Ishikawa (cell line): Measurements from ENCODE around the gene LRGUK.

Experiments used
- CEBPB ChIP-seq: IDR thresholded peaks from 2 replicates; pipeline ENCODE4 v1.6.1; 2012
- CREB1 ChIP-seq: IDR thresholded peaks from 2 replicates; pipeline ENCODE4 v1.6.1; 2012; ENCODE audit warnings: low read depth
- EGR1 ChIP-seq: IDR thresholded peaks from 2 replicates; pipeline ENCODE4 v1.6.1; 2012
- EP300 ChIP-seq: IDR thresholded peaks from 2 replicates; pipeline ENCODE4 v1.6.1; 2012; ENCODE audit warnings: borderline replicate concordance
- FOXM1 ChIP-seq: IDR thresholded peaks from 2 replicates; pipeline ENCODE4 v1.6.1; 2012; ENCODE audit warnings: low read depth, borderline replicate concordance
- NFIC ChIP-seq: IDR thresholded peaks from 2 replicates; pipeline ENCODE4 v1.6.1; 2012
- RAD21 ChIP-seq: IDR thresholded peaks from 2 replicates; pipeline ENCODE4 v1.6.1; 2012; ENCODE audit warnings: low read depth
- TAF1 ChIP-seq: IDR thresholded peaks from 2 replicates; pipeline ENCODE4 v1.6.1; 2012; ENCODE audit warnings: low read depth, mild to moderate bottlenecking
- TCF12 ChIP-seq: IDR thresholded peaks from 2 replicates; pipeline ENCODE4 v1.6.1; 2012; ENCODE audit warnings: low read depth
- TEAD4 ChIP-seq: IDR thresholded peaks from 2 replicates; pipeline ENCODE4 v1.6.1; 2012
- YY1 ChIP-seq: IDR thresholded peaks from 2 replicates; pipeline ENCODE4 v1.6.1; 2012; ENCODE audit warnings: low read depth
- ZBTB7A ChIP-seq: IDR thresholded peaks from 2 replicates; pipeline ENCODE4 v1.6.1; 2012; ENCODE audit warnings: low read depth
- TF ChIP-seq, protein P1 (sequence below): IDR thresholded peaks from 2 replicates; pipeline ENCODE4 v1.6.1; 2012; ENCODE audit warnings: low read depth, mild to moderate bottlenecking
- TF ChIP-seq, protein P2 (sequence below): IDR thresholded peaks from 2 replicates; pipeline ENCODE4 v1.6.1; 2012
- TF ChIP-seq, protein P3 (sequence below): IDR thresholded peaks from 2 replicates; pipeline ENCODE4 v1.6.1; 2012

The LRGUK gene

DNA sequence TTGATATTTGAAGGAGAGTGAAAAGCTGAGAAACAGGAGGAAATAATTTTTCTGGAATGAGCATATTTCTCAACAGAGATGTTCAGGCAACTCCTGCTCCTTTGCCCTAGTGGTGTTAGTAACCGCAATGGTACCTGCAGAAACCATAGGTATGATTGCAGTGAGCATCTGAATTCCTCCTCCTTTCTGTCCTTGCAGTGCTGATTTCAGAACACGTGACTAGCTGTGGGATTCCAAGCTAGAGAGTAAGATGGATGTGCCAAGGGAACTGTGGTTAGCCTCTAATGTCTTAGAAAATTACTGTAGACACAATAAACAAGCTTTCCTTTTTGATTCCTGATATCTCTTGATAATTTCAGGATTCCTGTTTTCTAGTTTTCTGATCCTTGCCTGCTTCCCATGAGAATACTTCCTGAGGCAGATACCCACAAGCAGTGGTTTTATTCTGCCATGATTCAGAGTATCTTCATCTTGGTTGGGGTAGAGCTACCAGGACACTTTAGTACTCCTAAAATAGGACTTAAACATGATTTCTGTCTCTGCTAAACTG is 27.5 kb downstream of the LRGUK start:
- TF ChIP-seq, protein P1, sequence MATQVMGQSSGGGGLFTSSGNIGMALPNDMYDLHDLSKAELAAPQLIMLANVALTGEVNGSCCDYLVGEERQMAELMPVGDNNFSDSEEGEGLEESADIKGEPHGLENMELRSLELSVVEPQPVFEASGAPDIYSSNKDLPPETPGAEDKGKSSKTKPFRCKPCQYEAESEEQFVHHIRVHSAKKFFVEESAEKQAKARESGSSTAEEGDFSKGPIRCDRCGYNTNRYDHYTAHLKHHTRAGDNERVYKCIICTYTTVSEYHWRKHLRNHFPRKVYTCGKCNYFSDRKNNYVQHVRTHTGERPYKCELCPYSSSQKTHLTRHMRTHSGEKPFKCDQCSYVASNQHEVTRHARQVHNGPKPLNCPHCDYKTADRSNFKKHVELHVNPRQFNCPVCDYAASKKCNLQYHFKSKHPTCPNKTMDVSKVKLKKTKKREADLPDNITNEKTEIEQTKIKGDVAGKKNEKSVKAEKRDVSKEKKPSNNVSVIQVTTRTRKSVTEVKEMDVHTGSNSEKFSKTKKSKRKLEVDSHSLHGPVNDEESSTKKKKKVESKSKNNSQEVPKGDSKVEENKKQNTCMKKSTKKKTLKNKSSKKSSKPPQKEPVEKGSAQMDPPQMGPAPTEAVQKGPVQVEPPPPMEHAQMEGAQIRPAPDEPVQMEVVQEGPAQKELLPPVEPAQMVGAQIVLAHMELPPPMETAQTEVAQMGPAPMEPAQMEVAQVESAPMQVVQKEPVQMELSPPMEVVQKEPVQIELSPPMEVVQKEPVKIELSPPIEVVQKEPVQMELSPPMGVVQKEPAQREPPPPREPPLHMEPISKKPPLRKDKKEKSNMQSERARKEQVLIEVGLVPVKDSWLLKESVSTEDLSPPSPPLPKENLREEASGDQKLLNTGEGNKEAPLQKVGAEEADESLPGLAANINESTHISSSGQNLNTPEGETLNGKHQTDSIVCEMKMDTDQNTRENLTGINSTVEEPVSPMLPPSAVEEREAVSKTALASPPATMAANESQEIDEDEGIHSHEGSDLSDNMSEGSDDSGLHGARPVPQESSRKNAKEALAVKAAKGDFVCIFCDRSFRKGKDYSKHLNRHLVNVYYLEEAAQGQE: no peak
- TF ChIP-seq RAD21 (no peak), CEBPB (no peak), EP300 (no peak), TEAD4 (no peak), NFIC (no peak), ZBTB7A (no peak), CREB1 (no peak), YY1 (no peak), FOXM1 (no peak), TAF1 (no peak), EGR1 (no peak)
- TF ChIP-seq, protein P2, sequence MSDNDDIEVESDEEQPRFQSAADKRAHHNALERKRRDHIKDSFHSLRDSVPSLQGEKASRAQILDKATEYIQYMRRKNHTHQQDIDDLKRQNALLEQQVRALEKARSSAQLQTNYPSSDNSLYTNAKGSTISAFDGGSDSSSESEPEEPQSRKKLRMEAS: no peak
- TF ChIP-seq, protein P3, sequence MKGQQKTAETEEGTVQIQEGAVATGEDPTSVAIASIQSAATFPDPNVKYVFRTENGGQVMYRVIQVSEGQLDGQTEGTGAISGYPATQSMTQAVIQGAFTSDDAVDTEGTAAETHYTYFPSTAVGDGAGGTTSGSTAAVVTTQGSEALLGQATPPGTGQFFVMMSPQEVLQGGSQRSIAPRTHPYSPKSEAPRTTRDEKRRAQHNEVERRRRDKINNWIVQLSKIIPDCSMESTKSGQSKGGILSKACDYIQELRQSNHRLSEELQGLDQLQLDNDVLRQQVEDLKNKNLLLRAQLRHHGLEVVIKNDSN: no peak

DNA sequence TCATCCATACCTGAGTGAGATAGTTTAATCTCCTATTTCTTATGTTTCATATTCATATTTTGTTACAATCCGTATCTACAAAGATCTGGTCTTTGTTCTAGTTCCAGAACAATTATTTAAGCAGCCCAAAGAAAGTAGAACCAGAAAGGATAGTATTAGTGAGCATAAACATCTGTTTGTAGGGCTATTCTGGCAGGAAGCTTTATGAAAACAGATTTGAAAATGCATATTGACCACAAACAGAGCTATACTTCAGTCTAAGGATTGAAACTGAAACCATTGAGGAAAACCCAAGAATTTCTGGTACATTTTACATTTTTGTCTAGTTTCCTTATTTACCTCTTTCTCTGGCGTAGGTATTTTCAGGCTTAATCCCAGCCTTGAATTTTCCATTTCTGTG is 28.1 kb downstream of the LRGUK start:
- TF ChIP-seq TEAD4 (no peak), EP300 (no peak), ZBTB7A (no peak), FOXM1 (no peak), RAD21 (no peak), YY1 (no peak), TAF1 (no peak), TCF12 (no peak), NFIC (no peak), CREB1 (no peak), EGR1 (no peak), CEBPB (no peak)
- TF ChIP-seq, protein P1: no peak
- TF ChIP-seq, protein P2: no peak
- TF ChIP-seq, protein P3: no peak

DNA sequence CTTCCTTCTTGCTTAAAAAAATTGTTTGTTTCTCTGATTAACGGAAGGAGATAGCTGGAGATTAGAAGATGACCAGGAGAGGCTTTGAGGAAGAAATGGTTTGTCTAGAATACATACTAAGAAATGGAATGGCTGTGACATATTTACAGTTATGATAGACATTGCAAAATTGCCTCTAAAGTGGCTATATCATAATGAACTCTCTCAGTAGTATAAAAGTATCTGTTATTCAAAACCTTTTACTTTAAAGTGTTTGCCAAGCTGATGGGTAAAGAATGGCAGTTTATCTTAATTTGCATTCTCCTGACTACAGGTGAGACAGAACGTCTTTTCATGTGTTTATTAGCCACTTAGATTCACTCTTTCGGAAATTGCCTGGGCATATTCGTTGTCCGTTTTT is 28.7 kb downstream of the LRGUK start:
- TF ChIP-seq, protein P3: no peak
- no peak for TF ChIP-seq TEAD4
- no peak for TF ChIP-seq CEBPB
- TF ChIP-seq NFIC: no peak
- TF ChIP-seq EP300: no peak
- no peak for TF ChIP-seq EGR1
- no peak for TF ChIP-seq ZBTB7A
- TF ChIP-seq CREB1: no peak
- TF ChIP-seq TCF12: no peak
- TF ChIP-seq, protein P1: no peak
- TF ChIP-seq RAD21: no peak
- TF ChIP-seq, protein P2: no peak
- TF ChIP-seq YY1: no peak
- TF ChIP-seq TAF1: no peak
- no peak for TF ChIP-seq FOXM1

DNA sequence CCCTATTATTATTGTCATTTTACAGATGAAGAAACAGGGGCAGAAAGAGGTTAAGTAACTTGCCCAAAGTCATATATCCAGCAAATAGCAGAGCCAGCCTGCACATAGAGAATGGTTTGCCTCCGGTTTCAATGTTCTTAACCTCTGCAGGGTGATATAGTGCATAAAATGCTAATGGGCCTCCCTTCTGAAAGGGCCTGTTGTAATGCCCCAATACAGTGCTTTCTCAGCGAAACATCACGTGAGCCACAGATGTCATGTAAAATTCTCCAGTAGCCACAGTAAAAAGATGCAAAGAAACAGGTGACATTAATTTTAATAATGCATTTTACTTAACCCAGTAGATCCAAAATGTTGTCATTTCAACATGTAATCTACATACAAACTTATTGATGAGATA is 38.1 kb downstream of the LRGUK start:
- TF ChIP-seq TAF1 (no peak), RAD21 (no peak)
- TF ChIP-seq, protein P1: no peak
